ENCODE measurements around the gene GNAT1.

The GNAT1 gene

GRCh38 chr3:50212502-50212901, 21.1 kb downstream of the GNAT1 start:
- ATAC-seq = peak; percentile 56
- no peak for TF ChIP-seq ZFP30 (CRISPR knock-in tag; IDR thresholded peaks at IDR 0.05)
- TF ChIP-seq TCF4 (CRISPR knock-in tag; IDR thresholded peaks at IDR 0.05; ENCODE audit: borderline replicate concordance) = no peak
- no peak for TF ChIP-seq TOX (CRISPR knock-in tag; IDR thresholded peaks at IDR 0.05; ENCODE audit: borderline replicate concordance)
- TF ChIP-seq ZFP3 (CRISPR knock-in tag; IDR thresholded peaks at IDR 0.05) = no peak
- TF ChIP-seq ZC3H10 (CRISPR knock-in tag; IDR thresholded peaks at IDR 0.05) = no peak
- no peak for TF ChIP-seq CREB5 (CRISPR knock-in tag; IDR thresholded peaks at IDR 0.05; ENCODE audit: low read depth)
- no peak for TF ChIP-seq CSDC2 (CRISPR knock-in tag; IDR thresholded peaks at IDR 0.05)
- TF ChIP-seq POU6F1 (CRISPR knock-in tag; IDR thresholded peaks at IDR 0.05; ENCODE audit: borderline replicate concordance, low read depth) = no peak
- TF ChIP-seq PPARA (CRISPR knock-in tag; IDR thresholded peaks at IDR 0.05; ENCODE audit: borderline replicate concordance) = no peak
- no peak for TF ChIP-seq SNAI2 (CRISPR knock-in tag; IDR thresholded peaks at IDR 0.05)
- no peak for TF ChIP-seq ARNTL (CRISPR knock-in tag; IDR thresholded peaks at IDR 0.05; ENCODE audit: borderline replicate concordance, low read depth)
- no peak for TF ChIP-seq CSRNP3 (CRISPR knock-in tag; IDR thresholded peaks at IDR 0.05)
- no peak for TF ChIP-seq TSHZ2 (CRISPR knock-in tag; IDR thresholded peaks at IDR 0.05)
- TF ChIP-seq RARB (CRISPR knock-in tag; IDR thresholded peaks at IDR 0.05) = no peak
- TF ChIP-seq ESRRG (CRISPR knock-in tag; IDR thresholded peaks at IDR 0.05) = no peak
- no peak for TF ChIP-seq OSR1 (CRISPR knock-in tag; IDR thresholded peaks at IDR 0.05)
- TF ChIP-seq ZNF70 (CRISPR knock-in tag; IDR thresholded peaks at IDR 0.05) = no peak
- no peak for TF ChIP-seq GLIS3 (CRISPR knock-in tag; IDR thresholded peaks at IDR 0.05)
- TF ChIP-seq ZNF565 (CRISPR knock-in tag; conservative IDR thresholded peaks at IDR 0.05; ENCODE audit: low read depth) = no peak
- no peak for TF ChIP-seq ISL1 (CRISPR knock-in tag; IDR thresholded peaks at IDR 0.05)

GRCh38 chr3:50212971-50213370, 21.6 kb downstream of the GNAT1 start:
- no peak for ATAC-seq
- TF ChIP-seq CSDC2 (CRISPR knock-in tag; IDR thresholded peaks at IDR 0.05) = no peak
- TF ChIP-seq ZNF8 (CRISPR knock-in tag; IDR thresholded peaks at IDR 0.05) = no peak
- no peak for TF ChIP-seq CSRNP3 (CRISPR knock-in tag; IDR thresholded peaks at IDR 0.05)

- no peak for ATAC-seq
- TF ChIP-seq CSDC2 (CRISPR knock-in tag; IDR thresholded peaks at IDR 0.05) (no peak), ZFP30 (CRISPR knock-in tag; IDR thresholded peaks at IDR 0.05) (no peak), TCF4 (CRISPR knock-in tag; IDR thresholded peaks at IDR 0.05; ENCODE audit: borderline replicate concordance) (no peak), ZFP3 (CRISPR knock-in tag; IDR thresholded peaks at IDR 0.05) (no peak), CREB5 (CRISPR knock-in tag; IDR thresholded peaks at IDR 0.05; ENCODE audit: low read depth) (no peak), ZNF70 (CRISPR knock-in tag; IDR thresholded peaks at IDR 0.05) (no peak), SNAI2 (CRISPR knock-in tag; IDR thresholded peaks at IDR 0.05) (no peak), OSR1 (CRISPR knock-in tag; IDR thresholded peaks at IDR 0.05) (no peak), ARNTL (CRISPR knock-in tag; IDR thresholded peaks at IDR 0.05; ENCODE audit: borderline replicate concordance, low read depth) (no peak), POU6F1 (CRISPR knock-in tag; IDR thresholded peaks at IDR 0.05; ENCODE audit: borderline replicate concordance, low read depth) (no peak), TOX (CRISPR knock-in tag; IDR thresholded peaks at IDR 0.05; ENCODE audit: borderline replicate concordance) (no peak), CSRNP3 (CRISPR knock-in tag; IDR thresholded peaks at IDR 0.05) (no peak), ZC3H10 (CRISPR knock-in tag; IDR thresholded peaks at IDR 0.05) (no peak), ISL1 (CRISPR knock-in tag; IDR thresholded peaks at IDR 0.05) (no peak), RARB (CRISPR knock-in tag; IDR thresholded peaks at IDR 0.05) (no peak)
Measured at GRCh38 chr3:50213373-50213772, 22.0 kb downstream of the GNAT1 start.

Data from SK-N-SH treated with all-trans-retinoic acid at 6 μM for 48 hours (cell line).